GM12878 (cell line): Measurements from ENCODE around the gene MRM1. TPM values are rescaled to one million over a fixed set of nuclear protein-coding genes. Genes with fewer than 3 reads are reported as not detected.

Source experiments
- ATAC-seq: fragments of 200-7000 bp; cut with Tn5 transposase; 3 replicates; pipeline ENCODE4 v1.9.1; 2020; ENCODE audit warnings: mild to moderate bottlenecking, moderate library complexity
- BruUV-seq: library from RNA; stranded (reverse); fragments of 400-500 nt; replicated peaks from 2 replicates; lab custom pipeline; 2021; lab: Mats Ljungman, UMichigan
- CTCF ChIA-PET: fragments of 300-600 bp; sonication (Branson Sonifier 250); formaldehyde crosslinking; extraction: SDS; loops from one replicate; lab custom pipeline; 2021; ENCODE audit warnings: inconsistent platforms; lab: Yijun Ruan, JAX
- POLR2A ChIA-PET: fragments of 350-600 bp; formaldehyde crosslinking; extraction: SDS; loops from one replicate; lab custom pipeline; 2021; ENCODE audit warnings: inconsistent platforms; lab: Charles Lee
- RAD21 ChIA-PET: fragments of 300-600 bp; sonication (Branson Sonifier 250); formaldehyde crosslinking; loops from one replicate; lab custom pipeline; 2023; ENCODE audit warnings: antibody characterized with exemption; ENCODE audit not compliant: unreplicated experiment; lab: Charles Lee
- SMC1A ChIA-PET: fragments of 300-600 bp; sonication (Branson Sonifier 250); formaldehyde crosslinking; loops from one replicate; lab custom pipeline; 2023; ENCODE audit not compliant: unreplicated experiment, uncharacterized antibody; lab: Charles Lee
- DNase-seq: peaks from one replicate; pipeline ENCODE4 v3.0.0-alpha.2; 2011; ENCODE audit warnings: low read depth, low spot score
- FAIRE-seq: peaks from 3 replicates; lab custom pipeline; 2011; peaks lifted over from hg19 to GRCh38; lab: Jason Lieb, UNC
- H2AFZ ChIP-seq: 2 replicates; pipeline ENCODE4 v1.6.0; 2011; ENCODE audit warnings: low read depth, low read length, control low read depth; ENCODE audit not compliant: control insufficient read depth
- H3K27ac ChIP-seq: 2 replicates; pipeline ENCODE4 v1.5.1; 2011; ENCODE audit warnings: control low read depth; ENCODE audit not compliant: control insufficient read depth, insufficient read depth
- H3K27me3 ChIP-seq, 2 experiments: replicated peaks in 1 of 2; 2 replicates each; pipeline versions ENCODE4 v1.6.0 to v1.6.1; 2011; ENCODE audit warnings: low read length in 1 of 2; ENCODE audit not compliant: control insufficient read depth in 2 of 2, insufficient read depth in 2 of 2
- H3K36me3 ChIP-seq, 2 experiments: 2 replicates each; pipeline ENCODE4 v1.5.1; 2011; ENCODE audit warnings: low read length in 1 of 2; ENCODE audit not compliant: control insufficient read depth in 2 of 2, insufficient read depth in 2 of 2
- H3K4me1 ChIP-seq: 2 replicates; pipeline ENCODE4 v1.6.1; 2011; ENCODE audit warnings: mild to moderate bottlenecking, low read length, moderate library complexity, mixed read lengths; ENCODE audit not compliant: control insufficient read depth, insufficient read depth
- H3K4me2 ChIP-seq: 2 replicates; pipeline ENCODE4 v1.6.0; 2011; ENCODE audit warnings: control low read depth; ENCODE audit not compliant: control insufficient read depth, insufficient read depth
- H3K4me3 ChIP-seq: fragments of 200-600 bp; sonication (generic); 2 replicates; pipeline ENCODE4 v1.5.1; 2016
- H3K79me2 ChIP-seq: 2 replicates; pipeline ENCODE4 v1.6.0; 2011; ENCODE audit warnings: low read length; ENCODE audit not compliant: control insufficient read depth, insufficient read depth
- H3K9ac ChIP-seq: 2 replicates; pipeline ENCODE4 v1.8.0; 2011; ENCODE audit warnings: low read length, control low read depth, mixed read lengths; ENCODE audit not compliant: control insufficient read depth, insufficient read depth
- H3K9me3 ChIP-seq: replicated peaks from 3 replicates; pipeline ENCODE4 v1.5.1; 2011; ENCODE audit warnings: mild to moderate bottlenecking, low read length; ENCODE audit not compliant: control insufficient read depth, insufficient read depth
- H4K20me1 ChIP-seq: 2 replicates; pipeline ENCODE4 v1.6.0; 2011; ENCODE audit not compliant: control insufficient read depth, insufficient read depth
- CBX3 ChIP-seq: fragments of 200-600 bp; sonication (generic); IDR thresholded peaks from 2 replicates; pipeline ENCODE4 v1.6.1; 2016; ENCODE audit warnings: low read depth, borderline replicate concordance
- DPF2 ChIP-seq: fragments of 450-650 bp; IDR thresholded peaks from 2 replicates; pipeline ENCODE4 v1.6.1; 2017; ENCODE audit warnings: mild to moderate bottlenecking
- EP300 ChIP-seq, 2 experiments: fragments of 150-350 bp in 1 of 2; IDR thresholded peaks; 2 replicates each; pipeline ENCODE4 v1.6.1; 2011 to 2012; ENCODE audit warnings: low read depth in 2 of 2, low read length in 2 of 2, borderline replicate concordance in 1 of 2, improper control_type of control experiment in 1 of 2, inconsistent platforms in 1 of 2; ENCODE audit not compliant: control insufficient read depth in 1 of 2
- KLF5 ChIP-seq: fragments of 450-650 bp; IDR thresholded peaks from 2 replicates; pipeline ENCODE4 v1.6.1; 2014; ENCODE audit warnings: mild to moderate bottlenecking; ENCODE audit not compliant: partially characterized antibody
- MTA3 ChIP-seq: IDR thresholded peaks from 2 replicates; pipeline ENCODE4 v1.6.1; 2012; ENCODE audit warnings: low read length, inconsistent platforms, borderline replicate concordance
- NFIC ChIP-seq: IDR thresholded peaks from 2 replicates; pipeline ENCODE4 v1.6.1; 2012; ENCODE audit warnings: low read depth, mild to moderate bottlenecking, inconsistent platforms, low read length, moderate library complexity
- RAD21 ChIP-seq: IDR thresholded peaks from 2 replicates; pipeline ENCODE4 v1.6.1; 2011; ENCODE audit warnings: mild to moderate bottlenecking, low read depth, low read length, moderate library complexity; ENCODE audit not compliant: insufficient read depth
- WGBS: methylation state at CpG from one replicate; pipeline ENCODE4 v1.1.6; 2016; ENCODE audit warnings: low lambda C conversion rate; ENCODE audit not compliant: insufficient replicate concordance, insufficient coverage; ENCODE audit errors: missing lambda C conversion rate; 5-methylcytosine and 5-hydroxymethylcytosine counted together
- in situ Hi-C: fragments of 300-500 bp; cut with MboI; formaldehyde crosslinking; loops from 9 replicates; pipeline ENCODE4 v1.14.3; 2018; ENCODE audit warnings: mixed read lengths
- intact Hi-C: fragments of 100-400 bp; cut with micrococcal nuclease; formaldehyde crosslinking; loops from one replicate; pipeline ENCODE4 v1.14.2; 2022; ENCODE audit not compliant: unreplicated experiment
- polyA plus RNA-seq, 11 experiments: library from polyadenylated mRNA; depleted of rRNA in 4 of 11; unstranded in 6 of 11; stranded (reverse) in 5 of 11; fragments of >200 nt; fragmentation: Nextera tagmentation in 4 of 11; fragmentation: Illumina TruSeq in 1 of 11; extraction: Ambion mirVana in 4 of 11; extraction: Trizol in 1 of 11; gene quantifications; 1 replicate in 1 of 11; 2 replicates in 10 of 11; pipeline versions ENCODE4 v1.2.1 to v1.2.3, GENCODE V29; 2011 to 2016; ENCODE audit warnings: inconsistent platforms in 2 of 11, missing spikeins in 2 of 11, low read depth in 1 of 11
- total RNA-seq, 4 experiments: library from RNA; depleted of rRNA in 3 of 4; stranded (reverse); fragments of >200 nt in 3 of 4; fragmentation: Illumina TruSeq in 1 of 4; extraction: Trizol in 1 of 4; gene quantifications; 2 replicates each; pipeline versions ENCODE4 v1.2.1 to v1.2.3, GENCODE V29; 2013 to 2021
- TF ChIP-seq, protein P1 (sequence below): IDR thresholded peaks from 2 replicates; pipeline ENCODE4 v1.6.1; 2012; ENCODE audit warnings: low read depth, low read length, improper control_type of control experiment
- TF ChIP-seq, protein P2 (sequence below): fragments of 450-650 bp; IDR thresholded peaks from 2 replicates; pipeline ENCODE4 v1.6.1; 2017; ENCODE audit warnings: mild to moderate bottlenecking, moderate library complexity
- TF ChIP-seq, protein P3 (sequence below): IDR thresholded peaks from 2 replicates; pipeline ENCODE4 v1.6.1; 2012; ENCODE audit warnings: mild to moderate bottlenecking, low read depth, low read length

MRM1 gene
- total and polyA plus RNA-seq, 10 of the 15 experiments (the other 5 are each of a cell fraction or from before 2014, with no cell fraction given) = 0.23 to 16.9 (median 13.2) TPM

DNA sequence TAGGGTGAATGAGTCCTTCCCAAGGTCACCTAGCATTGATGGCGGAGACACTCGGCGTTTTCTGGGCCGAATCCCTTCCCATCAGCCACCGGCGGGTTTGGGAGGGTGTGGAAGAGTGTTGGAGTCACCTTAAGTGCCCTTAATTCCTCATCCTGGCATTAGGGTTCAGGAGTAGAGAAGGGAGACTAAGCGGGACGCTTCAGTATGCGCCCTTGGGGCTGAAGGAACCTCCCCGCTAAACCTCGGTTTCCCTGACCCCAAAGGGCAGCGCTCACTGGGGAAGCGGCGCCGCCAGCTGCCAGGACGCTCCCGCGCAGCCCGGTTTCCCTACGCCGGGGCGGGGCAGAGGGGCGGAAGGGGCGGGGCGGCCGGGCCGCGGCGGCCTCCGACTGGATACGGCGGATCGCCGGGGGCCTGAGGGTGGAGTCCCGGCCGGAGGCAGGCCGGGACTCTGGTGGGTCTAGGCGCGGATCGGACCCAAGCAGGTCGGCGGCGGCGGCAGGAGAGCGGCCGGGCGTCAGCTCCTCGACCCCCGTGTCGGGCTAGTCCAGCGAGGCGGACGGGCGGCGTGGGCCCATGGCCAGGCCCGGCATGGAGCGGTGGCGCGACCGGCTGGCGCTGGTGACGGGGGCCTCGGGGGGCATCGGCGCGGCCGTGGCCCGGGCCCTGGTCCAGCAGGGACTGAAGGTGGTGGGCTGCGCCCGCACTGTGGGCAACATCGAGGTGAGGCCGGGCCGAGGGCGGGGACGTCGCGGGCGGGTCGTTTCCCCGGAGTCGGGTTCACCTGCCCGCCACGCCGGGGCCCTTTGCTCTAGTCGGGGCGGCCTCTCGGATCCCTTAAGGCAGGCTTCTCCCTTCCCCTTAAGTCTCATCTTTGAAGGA, 9.7 kb upstream of the MRM1 start, which contains the start of gene DHRS11:
TSS of gene DHRS11 (plus strand) at position 446 of the 882 bp plus-strand sequence. CDS start at position 577, 131 bp downstream.
- FAIRE-seq = no peak
- Histone ChIP-seq H3K79me2 (no peaks in the 10 kb centered on the region), H4K20me1 (no peaks in the 10 kb centered on the region), H3K36me3 (peaks cover 5 to 10% of the 10 kb centered on the region in 2 experiments), H3K9me3 (no peaks in the 10 kb centered on the region), H3K4me3 (peak within 1 kb of the TSS; percentile 84), H3K9ac (peak within 1 kb of the TSS; percentile 70), H3K4me2 (peak within 1 kb of the TSS; percentile 91), H2AFZ (peak within 1 kb of the TSS; percentile 75), H3K27me3 (no peaks in the 10 kb centered on the region), H3K4me1 (peaks cover 16% of the 10 kb centered on the region), H3K27ac (peak within 1 kb of the TSS; percentile 43; the same call in 1 of the 2 replicates)
- 1% methylated on average over 48 of the region's 87 CpGs for WGBS
- POLR2A ChIA-PET = interaction anchor here (1.0 to 1.3 kb wide), 2 partner anchors 10 to 47 kb away, joined by 4 to 6 read pairs; partner anchors contain the start of genes GGNBP2 and MRM1
- no TSS peak for BruUV-seq
- CTCF ChIA-PET = interaction anchor here (0.9 to 2.6 kb wide), 3 partner anchors 11 to 57 kb away, joined by 3 to 30 read pairs (median 4); partner anchors contain the start of genes MRM1, MYO19 and PIGW
- intact Hi-C loops = no loop called here
- no peak for DNase-seq
- in situ Hi-C loops = no loop called here
- peak; percentile 98 for ATAC-seq
- RAD21 ChIA-PET = interaction anchor here (1.0 to 3.7 kb wide), 2 partner anchors 10 to 622 kb away, joined by 3 to 18 read pairs; partner anchors contain the start of gene MRM1
- SMC1A ChIA-PET = interaction anchor here (1.2 to 2.5 kb wide), 2 partner anchors 9 to 11 kb away, joined by 3 to 15 read pairs; partner anchors contain the start of gene MRM1
- TF ChIP-seq, protein P1, sequence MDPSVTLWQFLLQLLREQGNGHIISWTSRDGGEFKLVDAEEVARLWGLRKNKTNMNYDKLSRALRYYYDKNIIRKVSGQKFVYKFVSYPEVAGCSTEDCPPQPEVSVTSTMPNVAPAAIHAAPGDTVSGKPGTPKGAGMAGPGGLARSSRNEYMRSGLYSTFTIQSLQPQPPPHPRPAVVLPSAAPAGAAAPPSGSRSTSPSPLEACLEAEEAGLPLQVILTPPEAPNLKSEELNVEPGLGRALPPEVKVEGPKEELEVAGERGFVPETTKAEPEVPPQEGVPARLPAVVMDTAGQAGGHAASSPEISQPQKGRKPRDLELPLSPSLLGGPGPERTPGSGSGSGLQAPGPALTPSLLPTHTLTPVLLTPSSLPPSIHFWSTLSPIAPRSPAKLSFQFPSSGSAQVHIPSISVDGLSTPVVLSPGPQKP = no peak
- TF ChIP-seq CBX3 (no peak), MTA3 (no peak; the same call in 1 of the 2 replicates), NFIC (no peak), RAD21 (0 out of 2 replicates have a peak, but pooled peaks have one; percentile 15), EP300 (IDR thresholded peaks at IDR 0.05; ENCODE audit: borderline replicate concordance in 1 of 2, control insufficient read depth in 1 of 2, low read depth in 2 of 2, low read length in 2 of 2) (no peak), KLF5 (no peak), DPF2 (peak; percentile 60)
- TF ChIP-seq, protein P2, sequence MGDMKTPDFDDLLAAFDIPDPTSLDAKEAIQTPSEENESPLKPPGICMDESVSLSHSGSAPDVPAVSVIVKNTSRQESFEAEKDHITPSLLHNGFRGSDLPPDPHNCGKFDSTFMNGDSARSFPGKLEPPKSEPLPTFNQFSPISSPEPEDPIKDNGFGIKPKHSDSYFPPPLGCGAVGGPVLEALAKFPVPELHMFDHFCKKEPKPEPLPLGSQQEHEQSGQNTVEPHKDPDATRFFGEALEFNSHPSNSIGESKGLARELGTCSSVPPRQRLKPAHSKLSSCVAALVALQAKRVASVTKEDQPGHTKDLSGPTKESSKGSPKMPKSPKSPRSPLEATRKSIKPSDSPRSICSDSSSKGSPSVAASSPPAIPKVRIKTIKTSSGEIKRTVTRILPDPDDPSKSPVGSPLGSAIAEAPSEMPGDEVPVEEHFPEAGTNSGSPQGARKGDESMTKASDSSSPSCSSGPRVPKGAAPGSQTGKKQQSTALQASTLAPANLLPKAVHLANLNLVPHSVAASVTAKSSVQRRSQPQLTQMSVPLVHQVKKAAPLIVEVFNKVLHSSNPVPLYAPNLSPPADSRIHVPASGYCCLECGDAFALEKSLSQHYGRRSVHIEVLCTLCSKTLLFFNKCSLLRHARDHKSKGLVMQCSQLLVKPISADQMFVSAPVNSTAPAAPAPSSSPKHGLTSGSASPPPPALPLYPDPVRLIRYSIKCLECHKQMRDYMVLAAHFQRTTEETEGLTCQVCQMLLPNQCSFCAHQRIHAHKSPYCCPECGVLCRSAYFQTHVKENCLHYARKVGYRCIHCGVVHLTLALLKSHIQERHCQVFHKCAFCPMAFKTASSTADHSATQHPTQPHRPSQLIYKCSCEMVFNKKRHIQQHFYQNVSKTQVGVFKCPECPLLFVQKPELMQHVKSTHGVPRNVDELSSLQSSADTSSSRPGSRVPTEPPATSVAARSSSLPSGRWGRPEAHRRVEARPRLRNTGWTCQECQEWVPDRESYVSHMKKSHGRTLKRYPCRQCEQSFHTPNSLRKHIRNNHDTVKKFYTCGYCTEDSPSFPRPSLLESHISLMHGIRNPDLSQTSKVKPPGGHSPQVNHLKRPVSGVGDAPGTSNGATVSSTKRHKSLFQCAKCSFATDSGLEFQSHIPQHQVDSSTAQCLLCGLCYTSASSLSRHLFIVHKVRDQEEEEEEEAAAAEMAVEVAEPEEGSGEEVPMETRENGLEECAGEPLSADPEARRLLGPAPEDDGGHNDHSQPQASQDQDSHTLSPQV = no peak
- TF ChIP-seq, protein P3, sequence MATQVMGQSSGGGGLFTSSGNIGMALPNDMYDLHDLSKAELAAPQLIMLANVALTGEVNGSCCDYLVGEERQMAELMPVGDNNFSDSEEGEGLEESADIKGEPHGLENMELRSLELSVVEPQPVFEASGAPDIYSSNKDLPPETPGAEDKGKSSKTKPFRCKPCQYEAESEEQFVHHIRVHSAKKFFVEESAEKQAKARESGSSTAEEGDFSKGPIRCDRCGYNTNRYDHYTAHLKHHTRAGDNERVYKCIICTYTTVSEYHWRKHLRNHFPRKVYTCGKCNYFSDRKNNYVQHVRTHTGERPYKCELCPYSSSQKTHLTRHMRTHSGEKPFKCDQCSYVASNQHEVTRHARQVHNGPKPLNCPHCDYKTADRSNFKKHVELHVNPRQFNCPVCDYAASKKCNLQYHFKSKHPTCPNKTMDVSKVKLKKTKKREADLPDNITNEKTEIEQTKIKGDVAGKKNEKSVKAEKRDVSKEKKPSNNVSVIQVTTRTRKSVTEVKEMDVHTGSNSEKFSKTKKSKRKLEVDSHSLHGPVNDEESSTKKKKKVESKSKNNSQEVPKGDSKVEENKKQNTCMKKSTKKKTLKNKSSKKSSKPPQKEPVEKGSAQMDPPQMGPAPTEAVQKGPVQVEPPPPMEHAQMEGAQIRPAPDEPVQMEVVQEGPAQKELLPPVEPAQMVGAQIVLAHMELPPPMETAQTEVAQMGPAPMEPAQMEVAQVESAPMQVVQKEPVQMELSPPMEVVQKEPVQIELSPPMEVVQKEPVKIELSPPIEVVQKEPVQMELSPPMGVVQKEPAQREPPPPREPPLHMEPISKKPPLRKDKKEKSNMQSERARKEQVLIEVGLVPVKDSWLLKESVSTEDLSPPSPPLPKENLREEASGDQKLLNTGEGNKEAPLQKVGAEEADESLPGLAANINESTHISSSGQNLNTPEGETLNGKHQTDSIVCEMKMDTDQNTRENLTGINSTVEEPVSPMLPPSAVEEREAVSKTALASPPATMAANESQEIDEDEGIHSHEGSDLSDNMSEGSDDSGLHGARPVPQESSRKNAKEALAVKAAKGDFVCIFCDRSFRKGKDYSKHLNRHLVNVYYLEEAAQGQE = no peak
